ENCODE measurements around the gene RCVRN. TPM values are rescaled to one million over a fixed set of nuclear protein-coding genes. Genes with fewer than 3 reads are reported as not detected.

The RCVRN gene
- total and polyA plus RNA-seq, 2 of the 8 experiments (the other 6 are each of a cell fraction or from before 2014, with no cell fraction given) = not detected

GRCh38 chr17:9942885-9943284 lies 37.8 kb upstream of the RCVRN start (continued):
- TF ChIP-seq CHD7 (IDR thresholded peaks at IDR 0.05; ENCODE audit: insufficient replicate concordance, low read length) (no peak), NANOG (IDR thresholded peaks at IDR 0.05; ENCODE audit: insufficient read depth, low read depth, low read length, poor library complexity, severe bottlenecking) (no peak), SAP30 (IDR thresholded peaks at IDR 0.05; ENCODE audit: insufficient read depth, insufficient replicate concordance, low read length) (no peak), SRF (IDR thresholded peaks at IDR 0.05; ENCODE audit: low read depth, low read length) (no peak), BACH1 (IDR thresholded peaks at IDR 0.05; ENCODE audit: low read length) (no peak), RFX5 (IDR thresholded peaks at IDR 0.05; ENCODE audit: borderline replicate concordance, low read depth, low read length) (no peak), BRCA1 (IDR thresholded peaks at IDR 0.05; ENCODE audit: low read depth, low read length) (no peak), KDM4A (IDR thresholded peaks at IDR 0.05; ENCODE audit: low read depth, low read length, severe bottlenecking) (no peak), HDAC6 (IDR thresholded peaks at IDR 0.05; ENCODE audit: low read depth, low read length) (no peak), TAF1 (IDR thresholded peaks at IDR 0.05; ENCODE audit: low read depth, low read length) (no peak), JUND (IDR thresholded peaks at IDR 0.05; ENCODE audit: low read length) (no peak), SP1 (IDR thresholded peaks at IDR 0.05; ENCODE audit: low read depth, low read length) (no peak), CHD2 (IDR thresholded peaks at IDR 0.05; ENCODE audit: low read length) (no peak)

All from H1 (cell line).